C4-2B (cell line): Measurements from ENCODE around the gene TBKBP1.

Experiments used
- H3K27ac ChIP-seq: fragments of 450-650 bp; 2 replicates; pipeline ENCODE4 v1.5.1; 2017
- ZFX ChIP-seq: fragments of 450-650 bp; IDR thresholded peaks from 2 replicates; pipeline ENCODE4 v1.6.1; 2017
- TF ChIP-seq, protein P1 (sequence below): fragments of 450-650 bp; conservative IDR thresholded peaks from 2 replicates; pipeline ENCODE4 v1.5.1; 2017; ENCODE audit warnings: mild to moderate bottlenecking

The TBKBP1 gene, protein sequence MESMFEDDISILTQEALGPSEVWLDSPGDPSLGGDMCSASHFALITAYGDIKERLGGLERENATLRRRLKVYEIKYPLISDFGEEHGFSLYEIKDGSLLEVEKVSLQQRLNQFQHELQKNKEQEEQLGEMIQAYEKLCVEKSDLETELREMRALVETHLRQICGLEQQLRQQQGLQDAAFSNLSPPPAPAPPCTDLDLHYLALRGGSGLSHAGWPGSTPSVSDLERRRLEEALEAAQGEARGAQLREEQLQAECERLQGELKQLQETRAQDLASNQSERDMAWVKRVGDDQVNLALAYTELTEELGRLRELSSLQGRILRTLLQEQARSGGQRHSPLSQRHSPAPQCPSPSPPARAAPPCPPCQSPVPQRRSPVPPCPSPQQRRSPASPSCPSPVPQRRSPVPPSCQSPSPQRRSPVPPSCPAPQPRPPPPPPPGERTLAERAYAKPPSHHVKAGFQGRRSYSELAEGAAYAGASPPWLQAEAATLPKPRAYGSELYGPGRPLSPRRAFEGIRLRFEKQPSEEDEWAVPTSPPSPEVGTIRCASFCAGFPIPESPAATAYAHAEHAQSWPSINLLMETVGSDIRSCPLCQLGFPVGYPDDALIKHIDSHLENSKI

DNA sequence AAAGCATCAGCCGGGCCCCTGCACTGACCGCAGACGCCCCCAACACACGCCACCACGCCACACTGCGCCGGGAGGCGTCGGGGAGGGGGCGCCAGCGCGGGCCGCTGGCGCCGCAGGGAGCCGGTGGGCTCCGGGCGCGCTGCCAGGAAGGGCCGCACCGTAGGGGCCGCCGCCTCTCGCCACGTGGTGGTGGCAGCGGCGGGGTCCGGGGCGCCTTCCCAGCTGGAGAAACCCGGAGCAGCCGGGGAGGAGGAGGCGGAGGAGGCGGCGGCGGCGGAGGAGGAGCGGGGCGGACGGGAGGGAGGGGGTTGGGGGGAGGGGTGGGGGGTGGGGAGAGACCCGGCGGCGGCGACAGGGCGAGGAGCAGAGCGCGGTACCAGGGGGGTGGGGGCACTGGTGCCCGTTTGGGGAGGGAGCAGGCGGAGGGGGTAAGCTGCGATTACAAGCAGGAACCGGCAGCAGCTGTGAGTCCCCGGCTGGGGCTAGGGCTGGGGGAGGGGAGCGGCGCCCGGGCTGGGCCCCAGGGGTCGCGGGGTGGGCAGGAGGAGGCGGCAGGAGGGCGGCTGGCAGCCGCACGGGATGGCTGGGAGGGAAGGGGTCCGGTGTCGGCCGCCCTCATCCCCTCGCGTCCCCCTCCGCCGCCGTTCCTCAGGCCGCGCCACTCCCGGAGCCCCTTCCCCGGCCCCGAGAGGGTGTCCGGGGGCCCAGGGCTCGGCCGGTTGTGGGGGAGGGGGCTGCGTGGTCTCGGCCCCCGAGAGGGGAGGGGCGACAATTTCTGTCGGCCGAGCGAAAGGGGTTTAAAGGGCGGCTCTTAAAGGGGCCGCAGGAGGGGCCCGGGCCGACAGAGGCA is at the start of gene TBKBP1:
Gene TBKBP1 (plus strand): TSS at position 431 of the 850 bp plus-strand sequence. CDS start 1,952 bp downstream, outside the sequence.
- H3K27ac ChIP-seq, result peak within 1 kb of the TSS; percentile 93
- TF ChIP-seq ZFX, result peak; percentile 56; the same call in 1 of the 2 replicates
- TF ChIP-seq, protein P1, sequence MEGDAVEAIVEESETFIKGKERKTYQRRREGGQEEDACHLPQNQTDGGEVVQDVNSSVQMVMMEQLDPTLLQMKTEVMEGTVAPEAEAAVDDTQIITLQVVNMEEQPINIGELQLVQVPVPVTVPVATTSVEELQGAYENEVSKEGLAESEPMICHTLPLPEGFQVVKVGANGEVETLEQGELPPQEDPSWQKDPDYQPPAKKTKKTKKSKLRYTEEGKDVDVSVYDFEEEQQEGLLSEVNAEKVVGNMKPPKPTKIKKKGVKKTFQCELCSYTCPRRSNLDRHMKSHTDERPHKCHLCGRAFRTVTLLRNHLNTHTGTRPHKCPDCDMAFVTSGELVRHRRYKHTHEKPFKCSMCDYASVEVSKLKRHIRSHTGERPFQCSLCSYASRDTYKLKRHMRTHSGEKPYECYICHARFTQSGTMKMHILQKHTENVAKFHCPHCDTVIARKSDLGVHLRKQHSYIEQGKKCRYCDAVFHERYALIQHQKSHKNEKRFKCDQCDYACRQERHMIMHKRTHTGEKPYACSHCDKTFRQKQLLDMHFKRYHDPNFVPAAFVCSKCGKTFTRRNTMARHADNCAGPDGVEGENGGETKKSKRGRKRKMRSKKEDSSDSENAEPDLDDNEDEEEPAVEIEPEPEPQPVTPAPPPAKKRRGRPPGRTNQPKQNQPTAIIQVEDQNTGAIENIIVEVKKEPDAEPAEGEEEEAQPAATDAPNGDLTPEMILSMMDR, result no peak

DNA sequence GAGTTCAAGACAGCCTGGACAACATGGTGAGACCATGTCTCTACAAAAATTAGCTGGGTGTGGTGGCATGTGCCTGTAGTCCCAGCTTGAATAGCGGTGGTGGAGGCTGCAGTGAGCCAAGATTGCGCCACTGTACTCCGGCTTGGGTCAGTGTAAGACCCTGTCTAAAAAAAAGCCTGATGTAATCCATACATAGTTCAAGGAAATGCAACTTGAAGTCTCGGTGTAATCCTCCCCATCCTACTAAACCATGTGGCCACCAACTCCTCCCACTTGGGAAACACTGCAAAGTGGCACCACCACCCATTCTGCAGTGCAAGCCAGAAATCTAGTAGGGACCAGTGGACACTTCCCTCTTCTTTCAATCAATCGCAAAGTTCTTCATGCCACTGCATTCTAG is 49.6 kb upstream of the TBKBP1 start:
- TF ChIP-seq, protein P1, result no peak
- no peak for TF ChIP-seq ZFX
- no peak overlapping the region for H3K27ac ChIP-seq

DNA sequence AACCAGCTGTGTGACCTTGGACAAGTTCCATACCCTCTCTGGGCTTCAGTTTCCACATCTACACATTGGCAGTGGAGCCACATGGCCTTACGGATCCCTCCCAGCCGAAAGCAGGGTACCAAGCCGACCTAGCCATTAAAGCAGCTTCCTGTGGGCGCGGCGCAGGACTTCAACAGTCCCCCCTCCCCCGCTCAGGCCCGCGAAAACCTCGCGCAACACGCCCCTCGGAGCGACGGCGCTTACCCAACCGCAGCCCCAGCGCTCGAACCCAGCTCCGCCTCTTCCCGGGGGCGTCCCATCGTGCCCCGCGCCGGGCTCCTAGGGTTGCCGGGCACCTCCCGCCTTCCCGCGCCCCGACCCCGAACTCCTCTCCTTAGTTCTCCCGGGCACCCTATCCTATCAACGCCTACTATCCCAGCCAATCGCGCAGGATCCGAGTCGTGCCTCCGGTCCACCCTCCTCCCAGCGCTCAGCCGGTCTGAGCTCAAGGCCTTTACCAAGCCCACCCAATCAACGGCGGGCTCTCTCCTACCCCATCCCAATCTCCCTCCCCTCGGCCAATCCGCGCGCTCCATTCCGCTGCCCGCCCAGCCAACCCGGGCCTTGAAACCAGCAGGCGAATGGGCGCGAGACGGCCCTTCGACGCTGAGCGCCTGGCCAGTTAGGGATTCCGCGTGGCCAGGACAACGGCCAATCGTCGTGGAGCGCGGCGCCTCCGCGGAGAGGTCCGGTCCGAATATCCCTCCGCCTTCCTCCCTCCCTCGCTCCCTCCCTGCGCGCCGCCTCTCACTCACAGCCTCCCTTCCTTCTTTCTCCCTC is 44.6 kb upstream of the TBKBP1 start, which contains the start of gene KPNB1:
Gene KPNB1 (plus strand): TSS at position 767 of the 819 bp plus-strand sequence. CDS start 326 bp downstream, outside the sequence.
- H3K27ac ChIP-seq, result peak within 1 kb of the TSS; percentile 93
- TF ChIP-seq, protein P1, result no peak
- TF ChIP-seq ZFX, result no peak

DNA sequence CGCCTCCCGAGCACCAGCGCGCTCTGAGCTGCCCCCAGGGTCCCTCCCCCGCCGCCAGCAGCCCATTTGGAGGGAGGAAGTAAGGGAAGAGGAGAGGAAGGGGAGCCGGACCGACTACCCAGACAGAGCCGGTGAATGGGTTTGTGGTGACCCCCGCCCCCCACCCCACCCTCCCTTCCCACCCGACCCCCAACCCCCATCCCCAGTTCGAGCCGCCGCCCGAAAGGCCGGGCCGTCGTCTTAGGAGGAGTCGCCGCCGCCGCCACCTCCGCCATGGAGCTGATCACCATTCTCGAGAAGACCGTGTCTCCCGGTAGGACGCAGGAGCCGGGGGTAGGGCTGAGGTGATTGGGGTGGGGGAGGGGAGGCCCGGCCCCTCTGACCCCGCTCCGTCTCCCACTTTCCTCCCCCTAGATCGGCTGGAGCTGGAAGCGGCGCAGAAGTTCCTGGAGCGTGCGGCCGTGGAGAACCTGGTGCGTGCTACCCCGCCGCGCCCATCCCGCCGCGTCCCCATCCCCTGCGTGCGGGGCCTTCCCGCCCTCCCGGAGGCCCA is 43.9 kb upstream of the TBKBP1 start:
- peak overlapping the region; percentile 93 for H3K27ac ChIP-seq
- TF ChIP-seq, protein P1, result no peak
- TF ChIP-seq ZFX, result 0 out of 2 replicates have a peak, but pooled peaks have one; percentile 41

DNA sequence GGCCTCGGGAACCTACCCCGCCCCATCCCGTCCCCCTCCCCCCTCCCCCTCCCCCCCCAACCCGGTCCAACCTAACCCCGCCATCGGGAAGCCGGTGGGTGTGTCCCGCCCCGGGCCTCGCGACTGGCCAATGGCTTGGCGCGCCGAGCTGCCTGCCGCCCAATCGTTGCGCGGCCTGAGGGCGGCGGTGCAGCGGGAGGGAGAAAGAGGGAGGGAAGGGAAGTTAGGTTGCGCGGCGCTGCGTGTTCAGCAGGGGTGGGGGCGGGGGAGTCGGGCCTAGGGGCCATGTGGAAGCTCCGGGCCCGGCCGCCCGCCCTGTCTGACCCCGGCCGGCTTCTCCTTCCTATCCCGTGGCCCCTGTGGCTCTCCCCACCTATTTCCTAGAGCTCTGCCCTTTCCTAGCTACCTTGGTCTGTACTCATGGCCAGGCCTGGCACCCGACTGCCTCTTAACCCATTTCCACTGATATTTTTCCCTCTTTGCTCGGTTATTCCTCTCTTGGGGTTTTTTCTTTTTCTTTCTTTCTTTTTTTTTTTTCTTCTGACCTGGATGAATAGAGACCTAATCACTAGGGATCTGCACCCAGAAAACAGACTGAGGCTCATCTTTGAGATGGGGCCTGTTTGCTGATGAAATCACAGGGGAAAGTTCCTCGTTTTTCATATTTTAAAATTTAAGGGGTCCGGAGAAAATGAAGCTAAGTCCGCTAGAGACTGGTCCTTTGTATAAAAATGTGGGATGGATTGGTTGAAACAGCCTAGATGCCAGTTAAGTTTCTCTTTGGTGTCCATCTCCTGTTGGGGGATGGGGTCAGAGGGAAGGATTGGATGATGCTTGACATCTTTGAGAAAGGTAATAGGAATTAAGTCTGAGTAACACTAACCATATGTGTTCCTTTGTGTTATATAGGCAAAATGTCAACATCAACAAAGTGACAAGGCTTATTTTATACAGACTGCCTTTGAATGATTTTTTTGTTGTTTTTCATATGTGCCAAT is 43.1 kb upstream of the TBKBP1 start:
- peak; percentile 77 for TF ChIP-seq ZFX
- TF ChIP-seq, protein P1, result no peak
- H3K27ac ChIP-seq, result peak overlapping the region; percentile 93
